T-helper 17 cell (primary cell): Measurements from ENCODE around the gene STAC3. TPM values are rescaled to one million over a fixed set of nuclear protein-coding genes. Genes with fewer than 3 reads are reported as not detected.

Experiments
- ATAC-seq: fragments of 150-1000 bp; cut with Tn5 transposase; 2 replicates; pipeline ENCODE4 v1.10.0; 2021; ENCODE audit warnings: mild to moderate bottlenecking, moderate library complexity
- DNase-seq, 3 donors: peaks; one replicate each; pipeline versions ENCODE4 v3.0.0 to v3.0.0-alpha.2; 2020 to 2021
- H3K9me3 ChIP-seq: one replicate; pipeline ENCODE4 v1.7.0; 2013; ENCODE audit warnings: low read length, mild to moderate bottlenecking; ENCODE audit not compliant: control insufficient read depth, poor library complexity, severe bottlenecking
- H3K27ac Mint-ChIP-seq: one replicate; pipeline ENCODE4 v1.8.0; 2022; ENCODE audit warnings: mild to moderate bottlenecking, moderate library complexity, mixed read lengths
- H3K27me3 Mint-ChIP-seq: one replicate; pipeline ENCODE4 v1.8.0; 2022; ENCODE audit warnings: mixed read lengths
- H3K36me3 Mint-ChIP-seq: one replicate; pipeline ENCODE4 v1.8.0; 2022; ENCODE audit warnings: low read depth, mixed read lengths
- H3K4me1 Mint-ChIP-seq: one replicate; pipeline ENCODE4 v1.8.0; 2022; ENCODE audit warnings: mild to moderate bottlenecking, mixed read lengths
- H3K4me3 Mint-ChIP-seq: one replicate; pipeline ENCODE4 v1.8.0; 2022; ENCODE audit warnings: mild to moderate bottlenecking, moderate library complexity, mixed read lengths
- total RNA-seq, 4 donors: library from RNA in 2 of 4; stranded (reverse) in 2 of 4; gene quantifications; one replicate each; pipeline ENCODE4 v1.2.3 and lab custom pipeline; 2022 to 2026

STAC3 gene
- total RNA-seq, 2 donors from 2014 or later, result 1.6 to 1.9 TPM

- DNase-seq (no peak), ATAC-seq (peak; percentile 43)
- Mint-ChIP-seq H3K4me3 (peak overlapping the region; percentile 95), H3K27ac (peak overlapping the region; percentile 87), H3K27me3 (peaks cover 23% of the 10 kb centered on the region), H3K36me3 (peaks cover 10% of the 10 kb centered on the region), H3K4me1 (peaks cover 42% of the 10 kb centered on the region)
- no peaks in the 10 kb centered on the region for H3K9me3 ChIP-seq
Measured at GRCh38 chr12:57229046-57229633, 21.8 kb downstream of the STAC3 start.

GRCh38 chr12:57227315-57228115, 23.5 kb downstream of the STAC3 start:
- H3K4me1 Mint-ChIP-seq, result peaks cover 47% of the 10 kb centered on the region
- ATAC-seq, result no peak
- peaks cover 37% of the 10 kb centered on the region for H3K27me3 Mint-ChIP-seq
- H3K4me3 Mint-ChIP-seq, result peak overlapping the region; percentile 36
- no peak overlapping the region for H3K27ac Mint-ChIP-seq
- H3K36me3 Mint-ChIP-seq, result peaks cover 11% of the 10 kb centered on the region
- no peak for DNase-seq
- H3K9me3 ChIP-seq, result no peaks in the 10 kb centered on the region

- Mint-ChIP-seq H3K4me3 (peak overlapping the region; percentile 41), H3K36me3 (peaks cover 14% of the 10 kb centered on the region), H3K27ac (no peak overlapping the region), H3K27me3 (peaks cover 45% of the 10 kb centered on the region), H3K4me1 (peaks cover 51% of the 10 kb centered on the region)
- H3K9me3 ChIP-seq, result no peaks in the 10 kb centered on the region
- DNase-seq (no peak), ATAC-seq (no peak)
Measured at GRCh38 chr12:57226588-57227314, 24.2 kb downstream of the STAC3 start.

GRCh38 chr12:57225680-57226210, 25.2 kb downstream of the STAC3 start:
- H3K27me3 Mint-ChIP-seq, result peaks cover 55% of the 10 kb centered on the region

GRCh38 chr12:57224973-57225679, 25.9 kb downstream of the STAC3 start:
- Mint-ChIP-seq H3K27me3 (peaks cover 59% of the 10 kb centered on the region), H3K4me3 (peak overlapping the region; percentile 52), H3K4me1 (peaks cover 52% of the 10 kb centered on the region), H3K27ac (no peak overlapping the region), H3K36me3 (peaks cover 20% of the 10 kb centered on the region)
- DNase-seq, result peak; percentile 48 to 63 (median 53)
- ATAC-seq, result peak; percentile 70
- no peaks in the 10 kb centered on the region for H3K9me3 ChIP-seq

More at GRCh38 chr12:57225680-57226210, 25.2 kb downstream of the STAC3 start:
- H3K4me3 Mint-ChIP-seq, result peak overlapping the region; percentile 41
- ATAC-seq, result no peak
- H3K27ac Mint-ChIP-seq, result no peak overlapping the region
- peaks cover 56% of the 10 kb centered on the region for H3K4me1 Mint-ChIP-seq
- DNase-seq, result no peak
- no peaks in the 10 kb centered on the region for H3K9me3 ChIP-seq
- peaks cover 17% of the 10 kb centered on the region for H3K36me3 Mint-ChIP-seq

GRCh38 chr12:57224278-57224972, 26.6 kb downstream of the STAC3 start:
- DNase-seq, result no peak
- Mint-ChIP-seq H3K4me1 (peaks cover 49% of the 10 kb centered on the region), H3K27me3 (peaks cover 65% of the 10 kb centered on the region), H3K27ac (no peak overlapping the region), H3K36me3 (peaks cover 22% of the 10 kb centered on the region), H3K4me3 (no peak overlapping the region)
- H3K9me3 ChIP-seq, result no peaks in the 10 kb centered on the region
- no peak for ATAC-seq

- no peaks in the 10 kb centered on the region for H3K9me3 ChIP-seq
- peaks cover 75% of the 10 kb centered on the region for H3K27me3 Mint-ChIP-seq
- H3K27ac Mint-ChIP-seq, result no peak overlapping the region
- ATAC-seq (no peak), DNase-seq (no peak)
- peaks cover 27% of the 10 kb centered on the region for H3K36me3 Mint-ChIP-seq
- H3K4me3 Mint-ChIP-seq, result peak overlapping the region; percentile 3
- H3K4me1 Mint-ChIP-seq, result peaks cover 48% of the 10 kb centered on the region
Measured at GRCh38 chr12:57223191-57224165, 27.5 kb downstream of the STAC3 start.

- DNase-seq (no peak), ATAC-seq (no peak)
- peaks cover 52% of the 10 kb centered on the region for H3K4me1 Mint-ChIP-seq
- no peak overlapping the region for H3K27ac Mint-ChIP-seq
- peak overlapping the region; percentile 3 for H3K4me3 Mint-ChIP-seq
- H3K27me3 Mint-ChIP-seq, result peaks cover 84% of the 10 kb centered on the region
- no peaks in the 10 kb centered on the region for H3K9me3 ChIP-seq
- peaks cover 28% of the 10 kb centered on the region for H3K36me3 Mint-ChIP-seq
Measured at GRCh38 chr12:57222286-57223190, 28.4 kb downstream of the STAC3 start.

- no peaks in the 10 kb centered on the region for H3K9me3 ChIP-seq
- Mint-ChIP-seq H3K4me1 (peaks cover 53% of the 10 kb centered on the region), H3K27ac (no peak overlapping the region), H3K4me3 (peak overlapping the region; percentile 69), H3K36me3 (peaks cover 25% of the 10 kb centered on the region), H3K27me3 (peaks cover 84% of the 10 kb centered on the region)
- DNase-seq (no peak), ATAC-seq (no peak)
Measured at GRCh38 chr12:57221169-57221917, 29.6 kb downstream of the STAC3 start.

GRCh38 chr12:57220770-57221168, 30.2 kb downstream of the STAC3 start:
- no peak overlapping the region for H3K27ac Mint-ChIP-seq
- H3K27me3 Mint-ChIP-seq, result peaks cover 82% of the 10 kb centered on the region
- H3K9me3 ChIP-seq, result no peaks in the 10 kb centered on the region
- H3K4me1 Mint-ChIP-seq, result peaks cover 50% of the 10 kb centered on the region
- DNase-seq, result no peak
- ATAC-seq, result no peak
- H3K4me3 Mint-ChIP-seq, result peak overlapping the region; percentile 69
- peaks cover 24% of the 10 kb centered on the region for H3K36me3 Mint-ChIP-seq
